Keratinocyte (primary cell): ENCODE data around the gene FNDC10. TPM values are rescaled to one million over a fixed set of nuclear protein-coding genes. Genes with fewer than 3 reads are reported as not detected.

Experiments used
- DNase-seq: peaks from one replicate; pipeline ENCODE4 v3.0.0-alpha.2; 2011; ENCODE audit warnings: low read depth, missing footprints, low spot score
- FAIRE-seq: peaks from 2 replicates; lab custom pipeline; 2011; peaks lifted over from hg19 to GRCh38; lab: Jason Lieb, UNC
- H2AFZ ChIP-seq: 2 replicates; pipeline ENCODE4 v1.6.0; 2012; ENCODE audit warnings: low read length, control low read depth, inconsistent platforms; ENCODE audit not compliant: control insufficient read depth
- H3K27ac ChIP-seq: 2 replicates; pipeline ENCODE4 v1.5.1; 2011; ENCODE audit warnings: low read length; ENCODE audit not compliant: control insufficient read depth, insufficient read depth
- H3K27me3 ChIP-seq: 3 replicates; pipeline ENCODE4 v1.6.0; 2011; ENCODE audit warnings: low read length; ENCODE audit not compliant: control insufficient read depth, insufficient read depth; ENCODE audit errors: extremely low read depth
- H3K36me3 ChIP-seq, 2 experiments: 2 replicates in 1 of 2; 3 replicates in 1 of 2; pipeline ENCODE4 v1.5.1; 2011; ENCODE audit warnings: low read length in 2 of 2, mild to moderate bottlenecking in 1 of 2; ENCODE audit not compliant: control insufficient read depth in 2 of 2, insufficient read depth in 2 of 2; ENCODE audit errors: extremely low read depth in 1 of 2
- H3K4me1 ChIP-seq: 3 replicates; pipeline ENCODE4 v1.5.1; 2011; ENCODE audit warnings: low read length; ENCODE audit not compliant: control insufficient read depth, insufficient read depth; ENCODE audit errors: extremely low read depth
- H3K4me2 ChIP-seq: 3 replicates; pipeline ENCODE4 v1.6.0; 2011; ENCODE audit warnings: low read depth, low read length; ENCODE audit not compliant: control insufficient read depth, insufficient read depth; ENCODE audit errors: extremely low read depth
- H3K4me3 ChIP-seq, 3 experiments: fragments of 200-600 bp in 1 of 3; sonication (generic) in 1 of 3; 2 replicates in 2 of 3; 3 replicates in 1 of 3; pipeline ENCODE4 v1.5.1; 2011 to 2016; ENCODE audit warnings: low read length in 3 of 3, mild to moderate bottlenecking in 3 of 3, control low read depth in 2 of 3, inconsistent platforms in 1 of 3, low read depth in 1 of 3, mixed read lengths in 1 of 3, mixed run types in 1 of 3, moderate library complexity in 1 of 3; ENCODE audit not compliant: control insufficient read depth in 2 of 3, insufficient read depth in 2 of 3; ENCODE audit errors: extremely low read depth in 1 of 3
- H3K79me2 ChIP-seq: 2 replicates; pipeline ENCODE4 v1.6.0; 2012; ENCODE audit warnings: low read length; ENCODE audit not compliant: control insufficient read depth, insufficient read depth
- H3K9ac ChIP-seq: 3 replicates; pipeline ENCODE4 v1.6.0; 2011; ENCODE audit warnings: low read length; ENCODE audit not compliant: control insufficient read depth, insufficient read depth; ENCODE audit errors: extremely low read depth
- H3K9me1 ChIP-seq: 3 replicates; pipeline ENCODE4 v1.6.0; 2011; ENCODE audit warnings: low read length; ENCODE audit not compliant: control insufficient read depth, insufficient read depth; ENCODE audit errors: extremely low read depth
- H3K9me3 ChIP-seq: 2 replicates; pipeline ENCODE4 v1.5.1; 2012; ENCODE audit warnings: low read depth, low read length; ENCODE audit not compliant: control insufficient read depth
- H4K20me1 ChIP-seq: 3 replicates; pipeline ENCODE4 v1.6.0; 2011; ENCODE audit warnings: low read length; ENCODE audit not compliant: control insufficient read depth, insufficient read depth; ENCODE audit errors: extremely low read depth
- EZH2 ChIP-seq: IDR thresholded peaks from one replicate; pipeline ENCODE4 v1.6.1; 2012; ENCODE audit warnings: inconsistent platforms, mild to moderate bottlenecking, low read length, moderate library complexity
- dilution Hi-C: fragments of 300-500 bp; cut with MboI; formaldehyde crosslinking; loops from one replicate; pipeline ENCODE4 v1.7.0; 2020; ENCODE audit warnings: low sequenced_read_pairs; ENCODE audit not compliant: extremely low pct_ligation_motif_present
- polyA plus RNA-seq, 5 experiments: library from polyadenylated mRNA; depleted of rRNA in 3 of 5; stranded (reverse) in 3 of 5; stranded (forward) in 1 of 5; unstranded in 1 of 5; fragments of >200 nt; gene quantifications; 1 replicate in 1 of 5; 2 replicates in 3 of 5; 3 replicates in 1 of 5; pipeline versions ENCODE4 v1.2.1 to v1.2.3, GENCODE V29; 2011 to 2012; ENCODE audit warnings: missing spikeins in 2 of 5, low read depth in 1 of 5, low replicate concordance in 1 of 5
- TF ChIP-seq, protein P1 (sequence below), 3 experiments: IDR thresholded peaks in 1 of 3; conservative IDR thresholded peaks in 1 of 3; optimal IDR thresholded peaks in 1 of 3; 2 replicates in 2 of 3; 3 replicates in 1 of 3; pipeline versions ENCODE3 to v1.5.1; 2011; ENCODE audit warnings: low read length in 3 of 3, mild to moderate bottlenecking in 3 of 3, moderate library complexity in 2 of 3, control low read depth in 1 of 3, inconsistent platforms in 1 of 3; ENCODE audit not compliant: insufficient read depth in 2 of 3; ENCODE audit errors: extremely low read depth in 1 of 3

FNDC10 gene
- polyA plus RNA-seq, 1 donor (not counting 4 experiments of a cell fraction or from before 2014, with no cell fraction given), result 1.2 TPM

GRCh38 chr1:1582585-1583346 is 17.2 kb downstream of the FNDC10 start:
- no peak overlapping the region for H2AFZ ChIP-seq
- no peak overlapping the region for H3K9ac ChIP-seq
- H3K4me3 ChIP-seq, result no peak overlapping the region
- H3K9me3 ChIP-seq, result no peaks in the 10 kb centered on the region
- no peaks in the 10 kb centered on the region for H4K20me1 ChIP-seq
- no peaks in the 10 kb centered on the region for H3K36me3 ChIP-seq
- H3K27ac ChIP-seq, result no peak overlapping the region
- dilution Hi-C loops, result no loop called here
- H3K27me3 ChIP-seq, result peaks cover 13% of the 10 kb centered on the region
- TF ChIP-seq EZH2, result no peak
- TF ChIP-seq, protein P1, sequence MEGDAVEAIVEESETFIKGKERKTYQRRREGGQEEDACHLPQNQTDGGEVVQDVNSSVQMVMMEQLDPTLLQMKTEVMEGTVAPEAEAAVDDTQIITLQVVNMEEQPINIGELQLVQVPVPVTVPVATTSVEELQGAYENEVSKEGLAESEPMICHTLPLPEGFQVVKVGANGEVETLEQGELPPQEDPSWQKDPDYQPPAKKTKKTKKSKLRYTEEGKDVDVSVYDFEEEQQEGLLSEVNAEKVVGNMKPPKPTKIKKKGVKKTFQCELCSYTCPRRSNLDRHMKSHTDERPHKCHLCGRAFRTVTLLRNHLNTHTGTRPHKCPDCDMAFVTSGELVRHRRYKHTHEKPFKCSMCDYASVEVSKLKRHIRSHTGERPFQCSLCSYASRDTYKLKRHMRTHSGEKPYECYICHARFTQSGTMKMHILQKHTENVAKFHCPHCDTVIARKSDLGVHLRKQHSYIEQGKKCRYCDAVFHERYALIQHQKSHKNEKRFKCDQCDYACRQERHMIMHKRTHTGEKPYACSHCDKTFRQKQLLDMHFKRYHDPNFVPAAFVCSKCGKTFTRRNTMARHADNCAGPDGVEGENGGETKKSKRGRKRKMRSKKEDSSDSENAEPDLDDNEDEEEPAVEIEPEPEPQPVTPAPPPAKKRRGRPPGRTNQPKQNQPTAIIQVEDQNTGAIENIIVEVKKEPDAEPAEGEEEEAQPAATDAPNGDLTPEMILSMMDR (optimal IDR thresholded peaks at IDR 0.05 in 1 of 3, IDR thresholded peaks at IDR 0.05 in 1 of 3, conservative IDR thresholded peaks at IDR 0.05 in 1 of 3; ENCODE audit: extremely low read depth in 1 of 3, insufficient read depth in 2 of 3, low read length in 3 of 3), result no peak
- DNase-seq, result no peak
- H3K9me1 ChIP-seq, result no peaks in the 10 kb centered on the region
- no peaks in the 10 kb centered on the region for H3K79me2 ChIP-seq
- H3K4me2 ChIP-seq, result no peak overlapping the region
- H3K4me1 ChIP-seq, result no peaks in the 10 kb centered on the region
- FAIRE-seq, result no peak

DNA sequence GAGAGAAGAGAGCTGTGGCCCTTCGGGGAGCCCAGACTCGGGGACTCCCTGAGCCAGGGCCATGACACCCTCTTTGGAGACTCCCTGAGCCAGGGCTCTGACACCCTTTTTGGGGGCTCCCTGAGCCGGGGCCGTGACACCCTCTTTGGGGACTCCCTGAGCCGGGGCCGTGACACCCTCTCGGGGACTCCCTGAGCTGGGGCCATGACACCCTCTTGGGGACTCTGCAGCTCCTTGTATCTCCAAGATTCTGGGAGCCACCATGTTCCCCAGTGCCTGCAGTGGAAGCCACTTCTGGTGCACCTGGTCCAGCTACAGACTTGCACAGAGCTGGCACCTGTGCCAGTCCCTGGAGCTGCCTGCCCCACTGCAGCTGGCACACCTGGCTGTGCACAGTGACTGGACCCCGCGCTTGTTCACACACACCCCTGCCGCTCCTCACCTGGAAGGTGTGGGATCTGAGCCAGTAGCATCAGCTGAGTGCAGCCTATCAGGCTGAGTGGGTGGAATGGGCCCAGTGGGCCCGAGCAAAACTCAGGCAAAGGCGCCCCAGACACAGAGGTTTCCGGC is 21.5 kb downstream of the FNDC10 start:
- Histone ChIP-seq H3K4me2 (no peak overlapping the region), H3K9me3 (no peaks in the 10 kb centered on the region), H3K79me2 (peaks cover 10% of the 10 kb centered on the region), H3K36me3 (no peaks in the 10 kb centered on the region), H3K9me1 (no peaks in the 10 kb centered on the region), H2AFZ (no peak overlapping the region), H3K27me3 (peaks cover 13% of the 10 kb centered on the region), H3K4me1 (peaks cover 10% of the 10 kb centered on the region), H3K9ac (no peak overlapping the region), H3K27ac (no peak overlapping the region), H3K4me3 (no peak overlapping the region), H4K20me1 (no peaks in the 10 kb centered on the region)
- dilution Hi-C loops, result no loop called here
- TF ChIP-seq EZH2, result no peak
- DNase-seq, result no peak
- FAIRE-seq, result no peak
